Heart right ventricle (tissue), 16 donors: ENCODE results near the gene CDO1. TPM values are rescaled to one million over a fixed set of nuclear protein-coding genes. Genes with fewer than 3 reads are reported as not detected.
"Not testable (repeated sequence)": the region's sequence is repeated elsewhere in the genome, so short reads cannot be mapped to it uniquely, and the experiment has no call there.

ENCODE experiments used
- ATAC-seq, 8 donors: fragments of 200-7000 bp; cut with Tn5 transposase; one replicate each; pipeline ENCODE4 v1.9.1; 2020; ENCODE audit warnings: mild to moderate bottlenecking in 8 of 8, moderate library complexity in 8 of 8, moderate number of reproducible peaks in 1 of 8
- DNase-seq, 2 donors: peaks; one replicate each; pipeline ENCODE4 v3.0.0-alpha.2; 2020
- H3K27ac ChIP-seq, 10 donors: fragments of 200-600 bp; sonication (generic) in 2 of 10; one replicate each; pipeline versions ENCODE4 v1.5.0 to v1.8.0; 2020 to 2022; ENCODE audit warnings: mild to moderate bottlenecking in 3 of 10
- H3K27me3 ChIP-seq, 7 donors: fragments of 200-600 bp; one replicate each; pipeline ENCODE4 v1.8.0; 2021 to 2022; ENCODE audit warnings: mild to moderate bottlenecking in 2 of 7
- H3K36me3 ChIP-seq, 9 donors: fragments of 200-600 bp; sonication (generic) in 1 of 9; one replicate each; pipeline versions ENCODE4 v1.5.0 to v1.8.0; 2020 to 2022; ENCODE audit warnings: mild to moderate bottlenecking in 2 of 9
- H3K4me1 ChIP-seq, 9 donors: fragments of 200-600 bp; sonication (generic) in 1 of 9; one replicate each; pipeline versions ENCODE4 v1.5.0 to v1.8.0; 2020 to 2022; ENCODE audit warnings: mild to moderate bottlenecking in 4 of 9
- H3K4me3 ChIP-seq, 10 donors: fragments of 200-600 bp; sonication (generic) in 2 of 10; one replicate each; pipeline versions ENCODE4 v1.5.0 to v1.8.0; 2020 to 2022; ENCODE audit warnings: mild to moderate bottlenecking in 7 of 10, moderate library complexity in 2 of 10
- H3K9me3 ChIP-seq, 11 donors: fragments of 200-600 bp in 10 of 11; sonication (generic) in 2 of 11; one replicate each; pipeline versions ENCODE4 v1.5.0 to v1.8.0; 2013 to 2022; ENCODE audit warnings: mild to moderate bottlenecking in 2 of 11, control low read depth in 1 of 11, moderate library complexity in 1 of 11
- WGBS, 2 donors: extraction: QIAGEN DNeasy Blood & Tissue Kit; methylation state at CpG; one replicate each; pipeline ENCODE4 v1.1.7; 2013; ENCODE audit warnings: inconsistent platforms in 1 of 2; 5-methylcytosine and 5-hydroxymethylcytosine counted together
- intact Hi-C, 10 donors: fragments of 100-400 bp; cut with DNase I; formaldehyde crosslinking; loops; one replicate each; pipeline versions ENCODE4 v1.11.1 to v1.14.2; 2022
- polyA plus RNA-seq, 2 donors: library from polyadenylated mRNA; stranded (reverse); fragments of 200-250 nt; gene quantifications; one replicate each; pipeline ENCODE4 v1.2.3, GENCODE V29; 2013
- total RNA-seq, 10 donors: library from RNA; stranded (reverse); fragmentation: NEBNext Ultra II Directional in 3 of 10; extraction: Animal tissue kit (Norgen Biotek cat#: 25700) in 3 of 10; gene quantifications; one replicate each; pipeline versions ENCODE4 v1.2.1 to v1.2.4, GENCODE V29; 2021 to 2023
- TF ChIP-seq, protein P1 (sequence below), 9 donors: fragments of 200-600 bp; sonication (generic) in 2 of 9; IDR thresholded peaks; one replicate each; pipeline versions ENCODE4 v1.5.0 to v1.8.0; 2021 to 2022; ENCODE audit warnings: antibody characterized with exemption in 9 of 9, mild to moderate bottlenecking in 5 of 9, moderate library complexity in 1 of 9
- donor health status: Arrhythmogenic right ventricular cardiomyopathy.
- donor health status: ischemic (EF 13 %, LVEDD 7.1; RV severe dilation, severe dysfunction).
- donor health status: healthy with polysubstance abuse.
- donor health status: DM: no; HTN: yes; CAD: no.
- donor health status: DM: no; HTN: no; CAD: no.
- donor health status: ischemic (EF 25% LVEDD 6.9; RV normal size, moderate dysfunction).
- donor health status: ischemic (EF 25% LVEDD 5.7; RV mildly dilated, moderate dysfunction).
- donor health status: healthy.
- donor health status: DM: yes; HTN: yes; CAD: no.
- donor health status: Ischemic cardiomyopathy.
- donor health status: ischemic (EF 35%, LVEDD 5.7; RV mildly dilated, moderate dysfunction).
- donor health status: nonischemic (EF 11% LVEDD 7.7; RV severe dilation, severe dysfunction).
- donor health status: DM: yes; HTN: yes; CAD: no.
- donor health status: PGD.
- donor health status: ischemic (EF 29% LVEDD 5.4; RV normal size, mild dysfunction).
- donor health status: nonischemic (EF 23%, LVEDD 6.1; RV moderate dilation, normal function).

CDO1 gene
- total and polyA plus RNA-seq, 12 donors: 2.3 to 14.8 (median 5.0) TPM

DNA sequence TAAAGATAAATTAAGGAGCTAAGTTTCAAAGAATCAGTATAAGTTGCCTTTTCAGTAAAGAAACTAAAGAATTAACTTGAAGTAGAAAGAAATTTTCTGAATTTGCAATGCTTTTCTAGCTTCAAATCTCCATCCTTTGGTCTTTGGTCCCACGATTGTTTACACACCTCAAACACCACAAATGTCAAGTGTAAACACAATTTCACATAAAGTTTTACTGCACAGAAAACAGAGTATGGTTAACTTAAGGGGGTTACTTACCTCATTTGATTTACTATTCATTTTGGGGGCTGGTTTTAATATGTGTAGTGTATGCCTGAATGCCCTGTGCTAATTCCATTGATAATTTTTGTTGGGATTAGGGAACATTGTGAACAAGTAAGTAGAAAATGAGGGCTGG is 4.1 kb downstream of the CDO1 start:
- intact Hi-C loops: no loop called here
- H3K4me3 ChIP-seq: no peak overlapping the region
- DNase-seq (no peak), ATAC-seq (no peak)
- no peaks in the 10 kb centered on the region for H3K9me3 ChIP-seq
- H3K27me3 ChIP-seq: peaks cover 0 to 62% (median 41%) of the 10 kb centered on the region in 7 donors
- H3K4me1 ChIP-seq: peaks cover 0 to 18% (median 9%) of the 10 kb centered on the region in 9 donors
- TF ChIP-seq, protein P1, sequence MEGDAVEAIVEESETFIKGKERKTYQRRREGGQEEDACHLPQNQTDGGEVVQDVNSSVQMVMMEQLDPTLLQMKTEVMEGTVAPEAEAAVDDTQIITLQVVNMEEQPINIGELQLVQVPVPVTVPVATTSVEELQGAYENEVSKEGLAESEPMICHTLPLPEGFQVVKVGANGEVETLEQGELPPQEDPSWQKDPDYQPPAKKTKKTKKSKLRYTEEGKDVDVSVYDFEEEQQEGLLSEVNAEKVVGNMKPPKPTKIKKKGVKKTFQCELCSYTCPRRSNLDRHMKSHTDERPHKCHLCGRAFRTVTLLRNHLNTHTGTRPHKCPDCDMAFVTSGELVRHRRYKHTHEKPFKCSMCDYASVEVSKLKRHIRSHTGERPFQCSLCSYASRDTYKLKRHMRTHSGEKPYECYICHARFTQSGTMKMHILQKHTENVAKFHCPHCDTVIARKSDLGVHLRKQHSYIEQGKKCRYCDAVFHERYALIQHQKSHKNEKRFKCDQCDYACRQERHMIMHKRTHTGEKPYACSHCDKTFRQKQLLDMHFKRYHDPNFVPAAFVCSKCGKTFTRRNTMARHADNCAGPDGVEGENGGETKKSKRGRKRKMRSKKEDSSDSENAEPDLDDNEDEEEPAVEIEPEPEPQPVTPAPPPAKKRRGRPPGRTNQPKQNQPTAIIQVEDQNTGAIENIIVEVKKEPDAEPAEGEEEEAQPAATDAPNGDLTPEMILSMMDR (IDR thresholded peaks at IDR 0.05): no peak
- no peak overlapping the region for H3K27ac ChIP-seq
- 90 to 97% methylated on average over 1 of the region's 1 CpG for WGBS, 2 donors
- H3K36me3 ChIP-seq: peaks cover 0 to 20% (median 0%) of the 10 kb centered on the region in 9 donors

DNA sequence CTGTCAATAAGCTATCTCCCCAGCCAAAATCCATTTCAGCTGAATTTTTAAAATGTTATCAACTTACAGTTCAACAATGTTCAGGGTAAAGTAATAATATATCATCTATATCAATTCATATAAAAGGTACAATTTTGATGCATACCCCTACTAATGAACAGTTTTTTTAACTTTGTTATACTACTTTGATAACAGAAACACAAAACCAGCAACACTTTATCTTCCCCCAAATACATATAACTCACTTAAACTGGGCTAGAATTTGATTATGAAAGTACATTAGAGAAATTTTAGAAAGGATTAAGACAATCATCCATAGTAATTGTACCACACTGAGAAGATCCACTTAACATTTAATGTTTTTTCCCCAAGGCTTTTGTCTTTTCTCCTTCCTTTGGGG is 5.1 kb downstream of the CDO1 start:
- TF ChIP-seq, protein P1 (IDR thresholded peaks at IDR 0.05): no peak

DNA sequence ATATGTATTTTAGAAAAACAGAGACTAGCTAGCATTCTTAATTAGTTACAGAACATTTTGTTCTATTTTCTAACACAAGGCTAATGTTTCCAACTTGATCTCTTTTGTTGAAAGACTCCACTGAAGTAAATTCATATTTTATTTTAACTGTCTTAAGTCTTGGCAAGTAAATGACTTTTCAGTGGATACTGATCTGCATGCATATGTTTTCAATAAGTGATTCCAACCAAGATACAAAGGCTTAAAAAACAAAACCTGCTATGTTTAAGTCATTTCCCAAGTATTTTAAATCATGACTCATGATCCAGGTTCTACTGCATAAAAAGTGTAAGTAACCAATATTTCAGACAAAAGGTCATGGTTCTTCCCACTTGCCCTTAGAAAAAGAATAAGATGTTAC is 5.7 kb downstream of the CDO1 start:
- Histone ChIP-seq H3K4me3 (no peak overlapping the region), H3K9me3 (no peaks in the 10 kb centered on the region), H3K27ac (no peak overlapping the region), H3K36me3 (peaks cover 0 to 22% (median 0%) of the 10 kb centered on the region in 9 donors), H3K27me3 (peaks cover 0 to 46% (median 29%) of the 10 kb centered on the region in 7 donors), H3K4me1 (peaks cover 0 to 8% (median 4%) of the 10 kb centered on the region in 9 donors)
- no peak for DNase-seq
- TF ChIP-seq, protein P1 (IDR thresholded peaks at IDR 0.05): no peak
- intact Hi-C loops: no loop called here
- ATAC-seq: no peak

More for the DNA sequence above, 5.1 kb downstream of the CDO1 start:
- no peak for DNase-seq
- Histone ChIP-seq H3K27ac (no peak overlapping the region), H3K4me3 (no peak overlapping the region), H3K9me3 (no peaks in the 10 kb centered on the region), H3K36me3 (peaks cover 0 to 22% (median 0%) of the 10 kb centered on the region in 9 donors), H3K27me3 (peaks cover 0 to 52% (median 35%) of the 10 kb centered on the region in 7 donors), H3K4me1 (peaks cover 0 to 14% (median 9%) of the 10 kb centered on the region in 9 donors)
- intact Hi-C loops: no loop called here
- ATAC-seq: no peak

DNA sequence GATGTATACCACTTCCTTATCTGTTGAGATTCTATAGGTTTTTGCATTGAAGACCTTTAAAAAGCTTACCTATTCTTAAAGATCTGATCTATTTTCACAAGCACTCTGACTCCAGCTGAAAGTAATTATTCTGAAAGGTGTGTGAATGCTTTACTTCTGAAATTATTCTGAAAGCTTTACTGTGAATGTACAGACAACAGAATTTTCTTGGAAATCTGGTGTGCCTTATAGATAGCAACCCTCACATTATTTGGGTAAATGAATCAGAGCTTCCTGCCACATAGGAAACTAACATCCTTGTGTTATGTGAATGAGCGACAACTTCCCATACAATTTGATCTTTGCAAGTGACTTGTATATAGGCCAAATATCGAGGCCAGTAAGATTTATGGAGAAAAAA is 6.5 kb downstream of the CDO1 start:
- WGBS, 2 donors: 70 to 73% methylated on average over 2 of the region's 2 CpGs
- intact Hi-C loops: no loop called here

DNA sequence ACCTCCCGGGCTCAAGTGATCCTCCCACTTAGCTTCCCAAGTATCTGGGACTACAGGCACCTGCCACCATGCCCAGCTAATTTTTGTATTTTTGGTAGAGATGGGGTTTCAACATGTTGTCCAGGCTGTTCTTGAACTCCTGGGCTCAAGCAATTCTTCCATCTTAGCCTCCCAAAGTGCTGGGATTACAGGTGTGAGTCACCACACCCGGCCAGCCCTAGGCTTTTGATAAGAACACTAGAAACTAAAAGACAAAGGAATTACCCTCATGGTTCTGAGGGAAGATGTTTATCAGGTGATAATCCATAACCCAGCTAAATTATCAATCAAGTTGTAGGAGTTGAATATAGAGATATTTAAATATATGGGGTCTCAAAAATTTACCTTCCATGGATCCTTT is 8.4 kb downstream of the CDO1 start:
- DNase-seq, H3K9me3 ChIP-seq, H3K4me3 ChIP-seq, H3K4me1 ChIP-seq, ATAC-seq, intact Hi-C loops, H3K27ac ChIP-seq: not testable (repeated sequence)
- H3K27me3 ChIP-seq: peaks cover 0 to 19% (median 4%) of the 10 kb centered on the region in 7 donors
- WGBS, 2 donors: 91% methylated on average over 2 of the region's 2 CpGs
- H3K36me3 ChIP-seq: peaks cover 0 to 32% (median 0%) of the 10 kb centered on the region in 9 donors

More for the DNA sequence above, 6.5 kb downstream of the CDO1 start:
- H3K9me3 ChIP-seq: no peaks in the 10 kb centered on the region
- H3K27me3 ChIP-seq: peaks cover 0 to 38% (median 20%) of the 10 kb centered on the region in 7 donors
- TF ChIP-seq, protein P1 (IDR thresholded peaks at IDR 0.05): no peak
- peaks cover 0 to 27% (median 0%) of the 10 kb centered on the region in 9 donors for H3K36me3 ChIP-seq
- ATAC-seq (no peak), DNase-seq (no peak)
- no peak overlapping the region for H3K4me3 ChIP-seq
- H3K4me1 ChIP-seq: no peaks in the 10 kb centered on the region
- no peak overlapping the region for H3K27ac ChIP-seq
